Immature natural killer cell (primary cell): ENCODE results near the gene POFUT2. TPM values are rescaled to one million over a fixed set of nuclear protein-coding genes. Genes with fewer than 3 reads are reported as not detected.

Experiments used
- DNase-seq, 3 donors: peaks; one replicate each; pipeline ENCODE4 v3.0.0; 2022; ENCODE audit warnings: mixed read lengths in 1 of 3
- H3K27ac Mint-ChIP-seq, 6 donors: one replicate each; pipeline ENCODE4 v1.8.0; 2020; ENCODE audit warnings: mixed read lengths in 6 of 6, mild to moderate bottlenecking in 5 of 6, inconsistent platforms in 4 of 6, moderate library complexity in 3 of 6
- H3K27me3 Mint-ChIP-seq, 3 donors: one replicate each; pipeline ENCODE4 v1.8.0; 2020 to 2021; ENCODE audit warnings: low read depth in 3 of 3, mild to moderate bottlenecking in 3 of 3, mixed read lengths in 3 of 3, moderate library complexity in 3 of 3, inconsistent platforms in 1 of 3
- H3K36me3 Mint-ChIP-seq, 3 donors: one replicate each; pipeline ENCODE4 v1.8.0; 2020; ENCODE audit warnings: mixed read lengths in 3 of 3, inconsistent platforms in 2 of 3, mild to moderate bottlenecking in 2 of 3
- H3K4me1 Mint-ChIP-seq, 2 donors: one replicate each; pipeline ENCODE4 v1.8.0; 2020; ENCODE audit warnings: inconsistent platforms in 2 of 2, mild to moderate bottlenecking in 2 of 2, mixed read lengths in 2 of 2, moderate library complexity in 1 of 2
- H3K4me3 Mint-ChIP-seq, 5 donors: one replicate each; pipeline ENCODE4 v1.8.0; 2020; ENCODE audit warnings: mild to moderate bottlenecking in 5 of 5, mixed read lengths in 5 of 5, inconsistent platforms in 3 of 5, moderate library complexity in 3 of 5
- H3K9me3 Mint-ChIP-seq, 6 donors: one replicate each; pipeline ENCODE4 v1.8.0; 2020; ENCODE audit warnings: mild to moderate bottlenecking in 6 of 6, mixed read lengths in 6 of 6, inconsistent platforms in 4 of 6, moderate library complexity in 3 of 6
- polyA plus RNA-seq, 3 donors: library from polyadenylated mRNA; unstranded; fragments of 300-500 nt; fragmentation: Illumina TruSeq; gene quantifications; one replicate each; pipeline ENCODE4 v1.2.3, GENCODE V29; 2021

POFUT2 gene
- polyA plus RNA-seq, 3 donors from 2014 or later: 1.1 to 5.2 (median 4.7) TPM

DNA sequence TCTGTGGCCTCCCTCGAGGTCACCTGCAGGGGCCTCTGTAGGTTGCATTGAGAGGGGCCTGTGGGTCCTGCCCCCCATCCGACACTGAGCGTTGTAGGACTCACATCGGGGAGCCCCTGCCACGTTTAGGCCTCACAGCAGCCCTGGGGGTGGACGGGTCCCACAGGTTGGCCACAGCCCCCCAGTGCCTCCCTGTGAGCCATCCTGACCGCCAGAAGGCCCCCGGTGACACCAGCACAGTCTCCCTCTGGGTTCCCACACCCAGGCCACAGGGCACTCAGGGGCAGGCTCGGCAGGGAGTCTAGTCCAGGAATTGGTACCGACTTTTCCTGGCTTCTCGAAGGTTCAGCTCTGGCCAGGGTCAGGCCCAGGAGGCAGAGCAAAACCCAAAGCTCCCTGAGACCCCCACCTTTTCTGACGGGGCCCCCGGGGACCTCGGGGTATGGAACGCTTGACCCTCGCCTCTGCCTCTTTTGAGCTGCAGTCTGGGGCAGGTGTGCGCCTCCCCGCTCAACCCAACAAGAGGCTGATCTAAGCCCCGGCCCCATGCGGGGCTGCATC is 13.9 kb upstream of the POFUT2 start:
- Mint-ChIP-seq H3K27ac (peak overlapping the region in 1 of 6 donors; percentile 20), H3K36me3 (no peaks in the 10 kb centered on the region), H3K4me1 (no peaks in the 10 kb centered on the region), H3K9me3 (no peaks in the 10 kb centered on the region), H3K4me3 (no peak overlapping the region), H3K27me3 (peaks cover 0 to 10% (median 1%) of the 10 kb centered on the region in 3 donors)
- DNase-seq: no peak

DNA sequence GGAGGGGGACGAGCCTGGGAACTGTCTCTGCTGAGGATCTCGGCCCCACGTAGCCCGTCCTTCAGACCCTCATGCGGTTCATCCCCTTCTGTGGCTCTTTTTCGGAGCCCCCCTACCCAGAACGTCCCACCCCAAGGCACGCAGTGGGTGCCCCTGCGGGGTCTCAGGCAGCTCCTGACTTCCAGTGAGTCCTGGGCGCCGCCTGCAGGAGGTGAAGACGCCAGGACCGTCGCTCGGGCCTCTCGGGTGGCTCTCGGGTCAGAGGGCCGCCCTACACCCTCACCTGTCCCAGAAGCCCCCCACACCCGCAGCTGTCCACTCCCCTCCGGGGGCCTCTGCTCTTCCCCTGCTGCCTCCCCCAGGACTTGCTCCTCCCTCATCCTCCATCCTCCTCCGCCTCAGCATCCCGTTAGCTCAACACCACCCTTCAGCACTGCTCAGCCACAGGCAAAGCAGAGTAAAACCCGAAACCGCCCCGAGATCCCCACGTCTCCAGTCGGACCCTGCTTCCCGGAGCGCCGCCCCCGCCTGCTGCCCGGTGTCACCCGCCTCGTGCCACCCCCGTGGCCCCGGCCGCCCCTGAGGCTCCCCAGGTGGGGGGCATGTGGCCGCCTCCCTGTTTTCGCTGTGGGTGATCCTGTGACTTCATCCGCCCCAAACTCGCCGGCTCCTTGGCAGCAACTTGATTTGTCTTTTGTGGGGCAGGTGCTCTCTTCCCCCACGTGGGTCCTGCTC is 13.3 kb upstream of the POFUT2 start:
- Mint-ChIP-seq H3K36me3 (no peaks in the 10 kb centered on the region), H3K4me1 (no peaks in the 10 kb centered on the region), H3K9me3 (no peaks in the 10 kb centered on the region), H3K4me3 (no peak overlapping the region), H3K27me3 (peaks cover 0 to 8% (median 0%) of the 10 kb centered on the region in 3 donors), H3K27ac (no peak overlapping the region)
- DNase-seq: no peak

GRCh38 chr21:45299864-45300785 is 12.4 kb upstream of the POFUT2 start:
- Mint-ChIP-seq H3K36me3 (no peaks in the 10 kb centered on the region), H3K4me1 (no peaks in the 10 kb centered on the region), H3K4me3 (no peak overlapping the region), H3K9me3 (no peaks in the 10 kb centered on the region), H3K27me3 (peaks cover 3 to 6% (median 5%) of the 10 kb centered on the region in 3 donors), H3K27ac (no peak overlapping the region)
- no peak for DNase-seq

DNA sequence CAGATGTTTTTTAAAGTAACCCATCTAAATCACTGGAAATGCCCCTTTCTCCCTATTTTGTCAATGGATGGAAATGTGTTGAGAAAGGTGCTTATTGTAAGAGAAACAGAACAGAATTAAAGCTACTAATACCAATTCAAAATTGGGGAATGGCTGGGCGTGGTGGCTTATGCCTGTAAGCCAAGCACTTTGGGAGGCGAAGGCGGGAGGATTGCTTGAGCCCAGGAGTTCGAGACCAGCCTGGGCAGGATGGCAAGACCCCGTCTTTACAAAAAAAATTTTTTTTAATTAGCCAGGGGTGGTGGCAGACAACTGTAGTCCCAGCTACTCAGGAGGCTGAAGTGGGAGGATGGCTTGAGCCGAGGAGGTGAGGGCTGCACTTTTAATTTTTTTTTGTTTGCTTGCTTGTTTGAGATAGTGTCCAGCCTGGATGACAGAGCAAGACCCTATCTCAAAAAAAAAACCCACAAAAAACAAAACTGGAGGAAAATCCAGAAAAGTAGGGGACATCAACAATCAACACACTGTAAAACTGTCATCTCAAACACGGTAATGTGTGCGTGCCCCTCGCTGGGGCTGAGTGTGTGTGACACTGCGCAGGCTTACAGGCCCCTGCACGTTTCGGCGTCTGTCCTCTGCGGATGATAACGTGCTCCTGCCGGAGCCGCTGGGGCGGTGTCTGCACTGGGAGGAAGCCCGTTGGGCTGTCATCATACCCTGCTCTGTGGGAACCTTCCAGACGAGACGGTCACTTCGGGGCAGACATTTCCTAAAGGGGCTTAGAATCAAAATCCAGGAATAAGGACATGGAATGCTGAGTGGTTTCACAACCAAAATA is 11.6 kb upstream of the POFUT2 start:
- Mint-ChIP-seq H3K27me3 (peaks cover 5 to 8% (median 5%) of the 10 kb centered on the region in 3 donors), H3K9me3 (no peaks in the 10 kb centered on the region), H3K36me3 (no peaks in the 10 kb centered on the region), H3K27ac (peak overlapping the region in 1 of 6 donors; percentile 18), H3K4me3 (no peak overlapping the region), H3K4me1 (no peaks in the 10 kb centered on the region)
- DNase-seq: no peak

- Mint-ChIP-seq H3K9me3 (no peaks in the 10 kb centered on the region), H3K36me3 (no peaks in the 10 kb centered on the region), H3K27ac (no peak overlapping the region), H3K4me1 (peaks cover 4% of the 10 kb centered on the region in 2 donors), H3K27me3 (peaks cover 5 to 10% (median 5%) of the 10 kb centered on the region in 3 donors), H3K4me3 (no peak overlapping the region)
- DNase-seq: no peak
Observed at GRCh38 chr21:45297869-45298268, 10.2 kb upstream of the POFUT2 start.

- Mint-ChIP-seq H3K4me3 (no peak overlapping the region), H3K9me3 (no peaks in the 10 kb centered on the region), H3K36me3 (no peaks in the 10 kb centered on the region), H3K27me3 (peaks cover 5 to 10% (median 5%) of the 10 kb centered on the region in 3 donors), H3K4me1 (peaks cover 8 to 9% of the 10 kb centered on the region in 2 donors), H3K27ac (no peak overlapping the region)
- DNase-seq: no peak
Observed at GRCh38 chr21:45297329-45297728, 9.6 kb upstream of the POFUT2 start.

DNA sequence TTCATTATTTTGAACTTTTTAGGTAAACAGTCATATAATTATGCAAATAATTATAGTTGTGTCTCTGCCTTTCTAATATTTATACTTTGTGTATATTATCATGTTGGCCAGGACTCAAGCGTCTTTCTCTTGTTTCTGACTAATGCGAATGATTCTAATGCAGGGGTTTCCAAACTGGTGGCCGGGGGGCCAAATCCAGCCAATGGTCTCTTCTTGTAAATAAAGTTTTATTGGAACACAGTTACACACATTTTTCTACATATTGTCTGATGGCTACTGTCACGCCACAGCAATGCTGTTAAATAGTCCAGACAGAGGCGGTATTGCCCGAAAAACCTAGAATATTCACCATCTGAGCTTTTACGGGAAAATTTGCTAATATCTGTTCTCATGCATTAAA is 8.9 kb upstream of the POFUT2 start:
- H3K27ac Mint-ChIP-seq: no peak overlapping the region
- no peak overlapping the region for H3K4me3 Mint-ChIP-seq
- no peaks in the 10 kb centered on the region for H3K36me3 Mint-ChIP-seq
- H3K4me1 Mint-ChIP-seq: peaks cover 10 to 11% of the 10 kb centered on the region in 2 donors
- H3K27me3 Mint-ChIP-seq: peaks cover 5 to 10% (median 5%) of the 10 kb centered on the region in 3 donors
- DNase-seq: no peak
- no peaks in the 10 kb centered on the region for H3K9me3 Mint-ChIP-seq

DNA sequence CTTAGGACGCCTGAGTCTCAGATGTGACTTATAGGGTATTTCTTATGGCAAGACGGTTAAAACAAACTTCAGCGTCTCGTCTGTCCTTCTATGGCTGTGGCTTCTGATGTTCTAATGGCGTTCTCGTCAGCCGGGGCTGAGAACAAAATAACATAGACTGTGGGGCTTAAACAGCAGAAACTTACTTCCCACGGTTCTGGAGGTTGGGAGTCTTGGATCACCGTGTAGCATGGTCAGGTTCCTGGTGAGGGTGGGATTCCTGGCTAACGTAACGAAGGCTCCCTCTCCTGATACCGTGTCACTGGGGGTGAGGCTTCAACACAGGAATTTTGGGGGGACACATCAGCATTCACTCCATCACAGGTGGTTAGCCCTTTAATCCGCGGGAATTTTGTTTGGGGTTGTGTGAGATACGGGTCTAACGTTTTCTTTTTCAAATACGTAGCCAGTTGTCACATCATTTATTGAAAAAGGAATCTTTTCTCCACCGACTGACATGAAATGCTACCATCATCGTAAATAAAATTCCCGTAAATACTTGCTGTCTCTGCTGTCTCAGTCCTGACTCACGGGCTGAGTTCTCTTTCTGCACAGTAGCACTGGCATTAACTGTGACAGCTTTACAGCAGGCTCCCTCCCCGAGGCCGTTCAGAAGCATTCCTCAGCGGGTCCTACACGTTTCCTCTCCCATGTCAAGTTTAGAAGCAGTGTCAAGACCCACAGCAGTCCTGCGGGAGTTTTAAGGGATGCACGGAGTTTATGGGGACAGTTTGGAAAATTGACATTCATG is 8.1 kb upstream of the POFUT2 start:
- H3K4me1 Mint-ChIP-seq: peaks cover 10 to 11% of the 10 kb centered on the region in 2 donors
- peaks cover 5 to 10% (median 5%) of the 10 kb centered on the region in 3 donors for H3K27me3 Mint-ChIP-seq
- peak overlapping the region in 3 of 6 donors; percentile 21 to 62 (median 30) for H3K27ac Mint-ChIP-seq
- DNase-seq: no peak
- no peaks in the 10 kb centered on the region for H3K36me3 Mint-ChIP-seq
- H3K4me3 Mint-ChIP-seq: no peak overlapping the region
- H3K9me3 Mint-ChIP-seq: no peaks in the 10 kb centered on the region

DNA sequence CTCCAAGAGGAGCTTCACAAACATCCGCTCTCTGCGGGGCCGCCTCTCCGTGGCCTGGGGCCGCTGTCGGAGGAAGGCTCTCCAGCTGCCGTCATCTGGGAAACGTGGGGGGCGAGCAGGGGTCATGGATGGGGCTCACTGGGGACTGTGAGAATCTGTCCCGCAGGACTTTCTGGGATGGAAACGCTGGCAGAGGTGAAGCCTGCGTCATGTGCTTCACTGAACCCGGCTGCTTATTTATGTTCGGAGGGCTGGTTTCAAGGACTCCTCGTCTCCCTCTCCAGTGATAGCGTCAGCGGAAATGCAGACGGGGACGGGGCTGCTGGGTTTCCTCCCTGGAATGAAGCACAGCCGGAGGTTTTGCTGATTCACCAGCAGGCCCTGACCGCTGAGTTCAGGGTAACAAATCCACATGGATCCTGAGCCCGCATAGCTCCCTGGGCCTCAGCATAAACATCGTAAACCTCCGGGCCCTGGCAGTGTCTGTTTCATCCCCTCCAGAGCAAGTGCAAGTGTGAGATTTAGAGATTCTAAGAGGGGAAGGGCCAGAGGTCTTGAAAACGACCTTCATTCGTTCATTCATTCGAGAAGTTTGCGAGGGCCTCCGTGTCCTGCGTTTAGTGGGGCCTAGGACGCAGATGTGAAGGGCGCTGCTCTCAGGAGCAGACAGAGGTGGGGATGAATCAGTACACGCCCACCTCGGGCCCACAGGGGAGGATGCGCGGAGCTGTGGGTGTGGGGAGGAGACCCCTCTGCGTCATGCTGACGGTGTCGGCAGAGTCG is 7.0 kb upstream of the POFUT2 start:
- Mint-ChIP-seq H3K4me1 (peaks cover 10 to 16% of the 10 kb centered on the region in 2 donors), H3K4me3 (no peak overlapping the region), H3K27ac (no peak overlapping the region), H3K36me3 (no peaks in the 10 kb centered on the region), H3K9me3 (no peaks in the 10 kb centered on the region), H3K27me3 (peaks cover 5 to 13% (median 5%) of the 10 kb centered on the region in 3 donors)
- no peak for DNase-seq

DNA sequence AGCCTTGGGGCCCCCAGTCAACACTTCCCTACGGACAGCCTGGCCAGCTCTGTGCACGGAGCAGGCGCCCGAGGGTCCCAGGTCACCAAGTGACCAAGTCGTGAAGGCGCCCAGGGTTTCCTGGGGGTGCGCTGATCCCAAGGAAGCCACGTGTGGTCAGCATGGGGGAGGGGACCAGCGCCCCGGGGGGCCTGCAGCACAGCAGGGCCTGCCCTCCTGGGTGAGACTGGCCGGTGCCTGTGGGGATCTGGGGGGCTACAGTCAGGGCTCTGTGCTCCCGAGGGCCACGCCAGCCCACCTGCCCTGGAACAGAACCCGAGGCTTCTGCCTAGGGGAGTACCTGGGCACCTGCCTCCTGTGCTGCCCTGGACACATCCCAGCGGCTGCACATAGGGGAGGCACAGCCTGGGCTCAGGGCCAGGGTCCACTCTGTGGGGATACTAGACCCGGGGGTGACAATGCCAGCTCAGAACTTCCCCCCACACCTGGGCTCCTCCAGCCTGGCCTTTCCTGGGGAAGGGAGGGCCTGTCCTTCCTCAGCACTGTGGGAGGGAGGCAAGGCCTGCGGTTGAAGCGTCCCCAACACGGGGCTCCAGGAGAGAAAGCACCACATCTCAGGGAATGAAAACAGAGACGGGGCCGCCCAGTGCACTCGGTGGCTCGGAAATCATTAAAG is 6.2 kb upstream of the POFUT2 start:
- Mint-ChIP-seq H3K9me3 (no peaks in the 10 kb centered on the region), H3K4me1 (peaks cover 10 to 23% of the 10 kb centered on the region in 2 donors), H3K36me3 (no peaks in the 10 kb centered on the region), H3K27ac (no peak overlapping the region), H3K4me3 (no peak overlapping the region), H3K27me3 (peaks cover 5 to 18% (median 5%) of the 10 kb centered on the region in 3 donors)
- DNase-seq: no peak

DNA sequence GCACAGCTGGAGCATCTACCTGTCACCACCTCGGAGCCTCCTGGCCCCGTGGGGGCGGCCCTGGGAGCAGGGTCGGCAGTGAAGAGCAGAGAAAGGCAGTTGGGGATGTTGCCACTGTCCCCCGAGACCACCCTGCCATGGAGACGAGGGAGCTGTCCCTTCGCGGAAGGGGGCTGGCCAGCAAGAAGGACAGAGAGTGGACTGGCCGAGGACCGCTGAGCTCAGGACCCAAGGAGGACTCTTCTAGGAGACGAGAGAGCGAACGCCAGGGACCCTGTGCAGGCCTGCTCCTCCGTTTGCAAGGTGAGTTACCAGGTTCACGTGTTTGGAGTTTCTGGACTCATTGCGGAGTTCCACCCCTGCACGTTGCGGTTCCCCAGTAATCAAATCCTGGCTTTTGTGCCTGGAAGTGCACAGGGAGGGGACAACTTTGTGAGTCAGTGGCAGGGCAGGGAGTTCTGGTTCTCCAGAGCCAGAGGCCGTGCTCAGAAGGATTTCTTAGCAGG is 5.6 kb upstream of the POFUT2 start:
- Mint-ChIP-seq H3K27ac (peak overlapping the region in 3 of 6 donors; percentile 16 to 55 (median 37)), H3K4me1 (peaks cover 10 to 24% of the 10 kb centered on the region in 2 donors)
- DNase-seq: no peak

More for the DNA sequence above, 5.6 kb upstream of the POFUT2 start:
- Mint-ChIP-seq H3K9me3 (no peaks in the 10 kb centered on the region), H3K36me3 (no peaks in the 10 kb centered on the region), H3K4me3 (no peak overlapping the region), H3K27me3 (peaks cover 5 to 21% (median 5%) of the 10 kb centered on the region in 3 donors)
